GM12878 (cell line): Measurements from ENCODE around the gene CTNNB1. TPM values are rescaled to one million over a fixed set of nuclear protein-coding genes. Genes with fewer than 3 reads are reported as not detected.

ENCODE experiments used
- ATAC-seq: fragments of 200-7000 bp; cut with Tn5 transposase; 3 replicates; pipeline ENCODE4 v1.9.1; 2020; ENCODE audit warnings: mild to moderate bottlenecking, moderate library complexity
- BruUV-seq: library from RNA; stranded (reverse); fragments of 400-500 nt; replicated peaks from 2 replicates; lab custom pipeline; 2021; lab: Mats Ljungman, UMichigan
- CTCF ChIA-PET: fragments of 300-600 bp; sonication (Branson Sonifier 250); formaldehyde crosslinking; extraction: SDS; loops from one replicate; lab custom pipeline; 2021; ENCODE audit warnings: inconsistent platforms; lab: Yijun Ruan, JAX
- POLR2A ChIA-PET: fragments of 350-600 bp; formaldehyde crosslinking; extraction: SDS; loops from one replicate; lab custom pipeline; 2021; ENCODE audit warnings: inconsistent platforms; lab: Charles Lee
- RAD21 ChIA-PET: fragments of 300-600 bp; sonication (Branson Sonifier 250); formaldehyde crosslinking; loops from one replicate; lab custom pipeline; 2023; ENCODE audit warnings: antibody characterized with exemption; ENCODE audit not compliant: unreplicated experiment; lab: Charles Lee
- SMC1A ChIA-PET: fragments of 300-600 bp; sonication (Branson Sonifier 250); formaldehyde crosslinking; loops from one replicate; lab custom pipeline; 2023; ENCODE audit not compliant: unreplicated experiment, uncharacterized antibody; lab: Charles Lee
- DNase-seq: peaks from one replicate; pipeline ENCODE4 v3.0.0-alpha.2; 2011; ENCODE audit warnings: low read depth, low spot score
- FAIRE-seq: peaks from 3 replicates; lab custom pipeline; 2011; peaks lifted over from hg19 to GRCh38; lab: Jason Lieb, UNC
- H2AFZ ChIP-seq: 2 replicates; pipeline ENCODE4 v1.6.0; 2011; ENCODE audit warnings: low read depth, low read length, control low read depth; ENCODE audit not compliant: control insufficient read depth
- H3K27ac ChIP-seq: 2 replicates; pipeline ENCODE4 v1.5.1; 2011; ENCODE audit warnings: control low read depth; ENCODE audit not compliant: control insufficient read depth, insufficient read depth
- H3K27me3 ChIP-seq, 2 experiments: replicated peaks in 1 of 2; 2 replicates each; pipeline versions ENCODE4 v1.6.0 to v1.6.1; 2011; ENCODE audit warnings: low read length in 1 of 2; ENCODE audit not compliant: control insufficient read depth in 2 of 2, insufficient read depth in 2 of 2
- H3K36me3 ChIP-seq, 2 experiments: 2 replicates each; pipeline ENCODE4 v1.5.1; 2011; ENCODE audit warnings: low read length in 1 of 2; ENCODE audit not compliant: control insufficient read depth in 2 of 2, insufficient read depth in 2 of 2
- H3K4me1 ChIP-seq: 2 replicates; pipeline ENCODE4 v1.6.1; 2011; ENCODE audit warnings: mild to moderate bottlenecking, low read length, moderate library complexity, mixed read lengths; ENCODE audit not compliant: control insufficient read depth, insufficient read depth
- H3K4me2 ChIP-seq: 2 replicates; pipeline ENCODE4 v1.6.0; 2011; ENCODE audit warnings: control low read depth; ENCODE audit not compliant: control insufficient read depth, insufficient read depth
- H3K4me3 ChIP-seq: fragments of 200-600 bp; sonication (generic); 2 replicates; pipeline ENCODE4 v1.5.1; 2016
- H3K79me2 ChIP-seq: 2 replicates; pipeline ENCODE4 v1.6.0; 2011; ENCODE audit warnings: low read length; ENCODE audit not compliant: control insufficient read depth, insufficient read depth
- H3K9ac ChIP-seq: 2 replicates; pipeline ENCODE4 v1.8.0; 2011; ENCODE audit warnings: low read length, control low read depth, mixed read lengths; ENCODE audit not compliant: control insufficient read depth, insufficient read depth
- H3K9me3 ChIP-seq: replicated peaks from 3 replicates; pipeline ENCODE4 v1.5.1; 2011; ENCODE audit warnings: mild to moderate bottlenecking, low read length; ENCODE audit not compliant: control insufficient read depth, insufficient read depth
- H4K20me1 ChIP-seq: 2 replicates; pipeline ENCODE4 v1.6.0; 2011; ENCODE audit not compliant: control insufficient read depth, insufficient read depth
- CBFB ChIP-seq: IDR thresholded peaks from 2 replicates; pipeline ENCODE4 v1.6.1; 2016; ENCODE audit warnings: antibody characterized with exemption, low read depth
- CEBPB ChIP-seq, 2 experiments: fragments of 150-350 bp in 1 of 2; IDR thresholded peaks; 2 replicates each; pipeline ENCODE4 v1.6.1; 2012 to 2014; ENCODE audit warnings: low read depth in 2 of 2, low read length in 2 of 2, borderline replicate concordance in 1 of 2, inconsistent platforms in 1 of 2
- CHD2 ChIP-seq: IDR thresholded peaks from 2 replicates; pipeline ENCODE4 v1.6.1; 2011; ENCODE audit warnings: low read depth, low read length, improper control_type of control experiment, borderline replicate concordance
- FOS ChIP-seq: IDR thresholded peaks from 3 replicates; pipeline ENCODE4 v1.6.1; 2011; ENCODE audit warnings: borderline replicate concordance; ENCODE audit not compliant: insufficient read length; ENCODE audit errors: extremely low read depth
- NFYB ChIP-seq: IDR thresholded peaks from 2 replicates; pipeline ENCODE4 v1.6.1; 2011; ENCODE audit warnings: low read depth, mild to moderate bottlenecking, low read length, improper control_type of control experiment, moderate library complexity; ENCODE audit not compliant: insufficient read depth
- NR2C1 ChIP-seq: fragments of 450-650 bp; IDR thresholded peaks from 2 replicates; pipeline ENCODE4 v1.6.1; 2017; ENCODE audit warnings: antibody characterized with exemption, mild to moderate bottlenecking, moderate library complexity
- NR2C2 ChIP-seq: IDR thresholded peaks from 2 replicates; pipeline ENCODE4 v1.6.1; 2011; ENCODE audit warnings: borderline replicate concordance, low read depth; ENCODE audit not compliant: control insufficient read depth, insufficient read length
- RCOR1 ChIP-seq: conservative IDR thresholded peaks from 2 replicates; pipeline ENCODE4 v1.6.1; 2012; ENCODE audit warnings: low read depth, low read length, improper control_type of control experiment
- STAT1 ChIP-seq: fragments of 450-650 bp; conservative IDR thresholded peaks from 2 replicates; pipeline ENCODE4 v1.6.1; 2014; ENCODE audit warnings: antibody characterized with exemption, mild to moderate bottlenecking
- SUZ12 ChIP-seq: fragments of 200-600 bp; sonication (generic); IDR thresholded peaks from one replicate; pipeline ENCODE4 v1.6.1; 2018; ENCODE audit warnings: antibody characterized with exemption, mild to moderate bottlenecking; ENCODE audit not compliant: unreplicated experiment
- YBX1 ChIP-seq: fragments of 450-650 bp; IDR thresholded peaks from 2 replicates; pipeline ENCODE4 v1.6.1; 2016; ENCODE audit warnings: antibody characterized with exemption
- ZBED1 ChIP-seq: IDR thresholded peaks from 2 replicates; pipeline ENCODE4 v1.6.1; 2016; ENCODE audit warnings: borderline replicate concordance
- WGBS: methylation state at CpG from one replicate; pipeline ENCODE4 v1.1.6; 2016; ENCODE audit warnings: low lambda C conversion rate; ENCODE audit not compliant: insufficient replicate concordance, insufficient coverage; ENCODE audit errors: missing lambda C conversion rate; 5-methylcytosine and 5-hydroxymethylcytosine counted together
- in situ Hi-C: fragments of 300-500 bp; cut with MboI; formaldehyde crosslinking; loops from 9 replicates; pipeline ENCODE4 v1.14.3; 2018; ENCODE audit warnings: mixed read lengths
- intact Hi-C: fragments of 100-400 bp; cut with micrococcal nuclease; formaldehyde crosslinking; loops from one replicate; pipeline ENCODE4 v1.14.2; 2022; ENCODE audit not compliant: unreplicated experiment
- polyA plus RNA-seq, 11 experiments: library from polyadenylated mRNA; depleted of rRNA in 4 of 11; unstranded in 6 of 11; stranded (reverse) in 5 of 11; fragments of >200 nt; fragmentation: Nextera tagmentation in 4 of 11; fragmentation: Illumina TruSeq in 1 of 11; extraction: Ambion mirVana in 4 of 11; extraction: Trizol in 1 of 11; gene quantifications; 1 replicate in 1 of 11; 2 replicates in 10 of 11; pipeline versions ENCODE4 v1.2.1 to v1.2.3, GENCODE V29; 2011 to 2016; ENCODE audit warnings: inconsistent platforms in 2 of 11, missing spikeins in 2 of 11, low read depth in 1 of 11
- total RNA-seq, 4 experiments: library from RNA; depleted of rRNA in 3 of 4; stranded (reverse); fragments of >200 nt in 3 of 4; fragmentation: Illumina TruSeq in 1 of 4; extraction: Trizol in 1 of 4; gene quantifications; 2 replicates each; pipeline versions ENCODE4 v1.2.1 to v1.2.3, GENCODE V29; 2013 to 2021
- TF ChIP-seq, protein P1 (sequence below): fragments of 150-350 bp; IDR thresholded peaks from 2 replicates; pipeline ENCODE4 v1.6.1; 2014; ENCODE audit warnings: mild to moderate bottlenecking, low read depth, low read length
- TF ChIP-seq, protein P2 (sequence below): fragments of 450-650 bp; formaldehyde crosslinking; IDR thresholded peaks from 2 replicates; pipeline ENCODE4 v1.4.0; 2020; ENCODE audit warnings: mild to moderate bottlenecking, moderate library complexity
- TF ChIP-seq, protein P3 (sequence below): IDR thresholded peaks from 2 replicates; pipeline ENCODE4 v1.6.1; 2012; ENCODE audit warnings: low read depth, low read length, improper control_type of control experiment
- TF ChIP-seq, protein P4 (sequence below): IDR thresholded peaks from 2 replicates; pipeline ENCODE4 v1.6.1; 2012; ENCODE audit warnings: low read depth, low read length, improper control_type of control experiment

The CTNNB1 gene
- total and polyA plus RNA-seq, 10 of the 15 experiments (the other 5 are each of a cell fraction or from before 2014, with no cell fraction given) = 30.4 to 217 (median 138) TPM

DNA sequence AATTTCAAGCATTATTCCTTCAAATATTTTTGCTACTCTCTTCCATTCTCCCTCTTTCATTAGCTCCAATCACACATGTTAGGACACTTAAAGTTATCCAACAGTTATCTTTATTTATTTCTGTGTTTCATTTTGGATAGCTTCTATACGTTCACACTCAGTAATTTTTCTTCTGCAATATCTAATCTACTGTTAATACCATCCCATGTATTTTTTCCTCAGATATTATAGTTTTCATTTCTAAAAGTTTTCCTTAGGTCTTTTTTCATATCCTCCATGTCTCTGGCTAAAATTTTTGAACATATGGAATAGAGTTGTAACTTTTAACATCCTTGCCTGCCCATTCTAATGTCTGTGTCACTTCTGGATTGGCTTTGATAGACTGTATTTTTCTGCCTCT is 73.4 kb downstream of the CTNNB1 start:
- Histone ChIP-seq H2AFZ (no peak overlapping the region), H3K36me3 (no peaks in the 10 kb centered on the region), H3K27me3 (no peaks in the 10 kb centered on the region; a peak in 1 of 4 replicates), H3K4me3 (no peak overlapping the region)
- DNase-seq = no peak
- SMC1A ChIA-PET = no interaction called here
- TF ChIP-seq ZBED1 = no peak
- TF ChIP-seq, protein P1, sequence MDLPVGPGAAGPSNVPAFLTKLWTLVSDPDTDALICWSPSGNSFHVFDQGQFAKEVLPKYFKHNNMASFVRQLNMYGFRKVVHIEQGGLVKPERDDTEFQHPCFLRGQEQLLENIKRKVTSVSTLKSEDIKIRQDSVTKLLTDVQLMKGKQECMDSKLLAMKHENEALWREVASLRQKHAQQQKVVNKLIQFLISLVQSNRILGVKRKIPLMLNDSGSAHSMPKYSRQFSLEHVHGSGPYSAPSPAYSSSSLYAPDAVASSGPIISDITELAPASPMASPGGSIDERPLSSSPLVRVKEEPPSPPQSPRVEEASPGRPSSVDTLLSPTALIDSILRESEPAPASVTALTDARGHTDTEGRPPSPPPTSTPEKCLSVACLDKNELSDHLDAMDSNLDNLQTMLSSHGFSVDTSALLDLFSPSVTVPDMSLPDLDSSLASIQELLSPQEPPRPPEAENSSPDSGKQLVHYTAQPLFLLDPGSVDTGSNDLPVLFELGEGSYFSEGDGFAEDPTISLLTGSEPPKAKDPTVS = no peak
- TF ChIP-seq, protein P2, sequence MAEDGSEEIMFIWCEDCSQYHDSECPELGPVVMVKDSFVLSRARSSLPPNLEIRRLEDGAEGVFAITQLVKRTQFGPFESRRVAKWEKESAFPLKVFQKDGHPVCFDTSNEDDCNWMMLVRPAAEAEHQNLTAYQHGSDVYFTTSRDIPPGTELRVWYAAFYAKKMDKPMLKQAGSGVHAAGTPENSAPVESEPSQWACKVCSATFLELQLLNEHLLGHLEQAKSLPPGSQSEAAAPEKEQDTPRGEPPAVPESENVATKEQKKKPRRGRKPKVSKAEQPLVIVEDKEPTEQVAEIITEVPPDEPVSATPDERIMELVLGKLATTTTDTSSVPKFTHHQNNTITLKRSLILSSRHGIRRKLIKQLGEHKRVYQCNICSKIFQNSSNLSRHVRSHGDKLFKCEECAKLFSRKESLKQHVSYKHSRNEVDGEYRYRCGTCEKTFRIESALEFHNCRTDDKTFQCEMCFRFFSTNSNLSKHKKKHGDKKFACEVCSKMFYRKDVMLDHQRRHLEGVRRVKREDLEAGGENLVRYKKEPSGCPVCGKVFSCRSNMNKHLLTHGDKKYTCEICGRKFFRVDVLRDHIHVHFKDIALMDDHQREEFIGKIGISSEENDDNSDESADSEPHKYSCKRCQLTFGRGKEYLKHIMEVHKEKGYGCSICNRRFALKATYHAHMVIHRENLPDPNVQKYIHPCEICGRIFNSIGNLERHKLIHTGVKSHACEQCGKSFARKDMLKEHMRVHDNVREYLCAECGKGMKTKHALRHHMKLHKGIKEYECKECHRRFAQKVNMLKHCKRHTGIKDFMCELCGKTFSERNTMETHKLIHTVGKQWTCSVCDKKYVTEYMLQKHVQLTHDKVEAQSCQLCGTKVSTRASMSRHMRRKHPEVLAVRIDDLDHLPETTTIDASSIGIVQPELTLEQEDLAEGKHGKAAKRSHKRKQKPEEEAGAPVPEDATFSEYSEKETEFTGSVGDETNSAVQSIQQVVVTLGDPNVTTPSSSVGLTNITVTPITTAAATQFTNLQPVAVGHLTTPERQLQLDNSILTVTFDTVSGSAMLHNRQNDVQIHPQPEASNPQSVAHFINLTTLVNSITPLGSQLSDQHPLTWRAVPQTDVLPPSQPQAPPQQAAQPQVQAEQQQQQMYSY = no peak
- TF ChIP-seq, protein P3, sequence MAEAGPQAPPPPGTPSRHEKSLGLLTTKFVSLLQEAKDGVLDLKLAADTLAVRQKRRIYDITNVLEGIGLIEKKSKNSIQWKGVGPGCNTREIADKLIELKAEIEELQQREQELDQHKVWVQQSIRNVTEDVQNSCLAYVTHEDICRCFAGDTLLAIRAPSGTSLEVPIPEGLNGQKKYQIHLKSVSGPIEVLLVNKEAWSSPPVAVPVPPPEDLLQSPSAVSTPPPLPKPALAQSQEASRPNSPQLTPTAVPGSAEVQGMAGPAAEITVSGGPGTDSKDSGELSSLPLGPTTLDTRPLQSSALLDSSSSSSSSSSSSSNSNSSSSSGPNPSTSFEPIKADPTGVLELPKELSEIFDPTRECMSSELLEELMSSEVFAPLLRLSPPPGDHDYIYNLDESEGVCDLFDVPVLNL = no peak
- TF ChIP-seq NFYB = no peak
- no peak for TF ChIP-seq NR2C1
- no peak for TF ChIP-seq STAT1
- no peak for TF ChIP-seq CBFB
- TF ChIP-seq RCOR1 = no peak
- no peak for TF ChIP-seq CHD2
- no peak for TF ChIP-seq CEBPB (IDR thresholded peaks at IDR 0.05; ENCODE audit: borderline replicate concordance in 1 of 2, low read depth in 2 of 2, low read length in 2 of 2)
- TF ChIP-seq YBX1 = no peak
- TF ChIP-seq, protein P4, sequence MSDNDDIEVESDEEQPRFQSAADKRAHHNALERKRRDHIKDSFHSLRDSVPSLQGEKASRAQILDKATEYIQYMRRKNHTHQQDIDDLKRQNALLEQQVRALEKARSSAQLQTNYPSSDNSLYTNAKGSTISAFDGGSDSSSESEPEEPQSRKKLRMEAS = no peak
- no peak for TF ChIP-seq FOS
- no peak for TF ChIP-seq SUZ12
- no peak for TF ChIP-seq NR2C2
- TF ChIP-seq, all 136 proteins: peak for 0
- POLR2A ChIA-PET = no interaction called here
- H4K20me1 ChIP-seq = no peaks in the 10 kb centered on the region
- no peak for ATAC-seq
- H3K4me2 ChIP-seq = no peak overlapping the region
- H3K27ac ChIP-seq = no peak overlapping the region
- H3K4me1 ChIP-seq = no peaks in the 10 kb centered on the region
- intact Hi-C loops = no loop called here
- WGBS = 85% methylated on average over 1 of the region's 1 CpG
- H3K79me2 ChIP-seq = no peaks in the 10 kb centered on the region
- in situ Hi-C loops = no loop called here
- FAIRE-seq = no peak
- BruUV-seq = no TSS peak
- RAD21 ChIA-PET = no interaction called here
- CTCF ChIA-PET = no interaction called here
- H3K9ac ChIP-seq = no peak overlapping the region
- no peaks in the 10 kb centered on the region for H3K9me3 ChIP-seq
